ENCODE results near the gene SLC22A7. TPM values are rescaled to one million over a fixed set of nuclear protein-coding genes. Genes with fewer than 3 reads are reported as not detected.

The SLC22A7 gene
- total and polyA plus RNA-seq, 2 of the 8 experiments (the other 6 are each of a cell fraction or from before 2014, with no cell fraction given) = not detected

- H3K27ac ChIP-seq (ENCODE audit: low read depth, low read length) = no peak overlapping the region
- no peaks in the 10 kb centered on the region for H4K20me1 ChIP-seq (replicated peaks in 1 of 2; ENCODE audit: control insufficient read depth in 1 of 2, insufficient read depth in 2 of 2, low read length in 2 of 2)
- no peaks in the 10 kb centered on the region for H3K9me3 ChIP-seq (ENCODE audit: insufficient read depth in 2 of 2, low read depth in 1 of 2, low read length in 1 of 2)
- no peak overlapping the region for H2AFZ ChIP-seq (ENCODE audit: low read length)
- no peak overlapping the region for H3K14ac ChIP-seq (ENCODE audit: insufficient read length)
- no peak overlapping the region for H2BK20ac ChIP-seq (ENCODE audit: low read length)
- no peak overlapping the region for H3K4ac ChIP-seq (replicated peaks; ENCODE audit: insufficient read length, low read depth, low read length)
- no peaks in the 10 kb centered on the region for H3K23me2 ChIP-seq (ENCODE audit: low read depth, low read length)
- ChIA-PET CTCF (ENCODE audit: partially characterized antibody) (interaction anchor here (1.0 to 1.9 kb wide), 4 partner anchors 9 to 94 kb away, joined by 3 to 14 read pairs (median 4); no protein-coding TSS in a partner anchor), POLR2A (ENCODE audit: partially characterized antibody) (interaction anchor here (1.2 kb wide), 1 partner anchor 26 kb away, joined by 3 read pairs; the partner anchor contains the start of gene DNPH1)
- H3K4me2 ChIP-seq (ENCODE audit: insufficient read depth in 1 of 2, low read depth in 2 of 2, low read length in 2 of 2) = no peak overlapping the region
- H3K56ac ChIP-seq (replicated peaks; ENCODE audit: insufficient read length, low read depth, low read length) = no peak overlapping the region
- no peaks in the 10 kb centered on the region; a peak in 1 of 7 replicates for H3K27me3 ChIP-seq (replicated peaks in 1 of 4; ENCODE audit: control insufficient read depth in 3 of 4, extremely low read depth in 1 of 4, insufficient read depth in 3 of 4, low read length in 3 of 4)
- FAIRE-seq (no peak), DNase-seq (ENCODE audit: low read depth in 1 of 2, low spot score in 2 of 2) (peak in 1 of 2 experiments; percentile 40)
- no peak overlapping the region for H2BK15ac ChIP-seq (ENCODE audit: low read length)
- peaks cover 0 to 2% (median 0%) of the 10 kb centered on the region in 4 experiments; a peak in 2 of 7 replicates for H3K4me1 ChIP-seq (replicated peaks in 1 of 4; ENCODE audit: control insufficient read depth in 3 of 4, insufficient read depth in 4 of 4, low read length in 3 of 4)
- H3K4me3 ChIP-seq (ENCODE audit: extremely low read depth in 1 of 4, insufficient read depth in 2 of 4, low read depth in 3 of 4, low read length in 4 of 4) = no peak overlapping the region
- H3K36me3 ChIP-seq (ENCODE audit: control insufficient read depth in 2 of 4, insufficient read depth in 4 of 4, low read length in 3 of 4) = no peaks in the 10 kb centered on the region
- H4K5ac ChIP-seq (ENCODE audit: insufficient read length, low read depth, low read length) = no peak overlapping the region
- H2BK120ac ChIP-seq (replicated peaks; ENCODE audit: low read depth, low read length) = no peak overlapping the region
- H4K8ac ChIP-seq (ENCODE audit: extremely low read depth, insufficient read depth, low read length) = no peak overlapping the region
- H2BK5ac ChIP-seq (ENCODE audit: low read depth, low read length) = no peak overlapping the region
- no peak overlapping the region for H3K23ac ChIP-seq (ENCODE audit: insufficient read length)
- H2BK12ac ChIP-seq (ENCODE audit: low read depth, low read length) = no peak overlapping the region
- H3K9ac ChIP-seq (replicated peaks in 1 of 4; ENCODE audit: extremely low read depth in 1 of 4, low read depth in 3 of 4, low read length in 3 of 4) = no peak overlapping the region
- WGBS, 2 experiments (ENCODE audit: extremely low coverage in 1 of 2, insufficient coverage in 1 of 2, insufficient read length in 1 of 2, insufficient replicate concordance in 2 of 2, low coverage in 1 of 2, low lambda C conversion rate in 2 of 2, missing lambda C conversion rate in 1 of 2) = 90% methylated on average over 11 of the region's 11 CpGs; no CpG with 5 or more reads in 1 of the 2 experiments
- H2AK5ac ChIP-seq (ENCODE audit: low read depth, low read length) = no peak overlapping the region
- H3K79me1 ChIP-seq (ENCODE audit: low read depth, low read length) = no peaks in the 10 kb centered on the region
- H4K91ac ChIP-seq (replicated peaks; ENCODE audit: insufficient read length, low read length) = no peak overlapping the region
- H3K18ac ChIP-seq (ENCODE audit: extremely low read depth, low read length) = no peak overlapping the region
- no peaks in the 10 kb centered on the region for H3K79me2 ChIP-seq (ENCODE audit: control insufficient read depth in 1 of 2, insufficient read depth in 2 of 2, low read length in 2 of 2)
- TF ChIP-seq CBX5 (IDR thresholded peaks at IDR 0.05; ENCODE audit: low read depth, low read length) (no peak), BRCA1 (IDR thresholded peaks at IDR 0.05; ENCODE audit: low read depth, low read length) (no peak), PHF8 (conservative IDR thresholded peaks at IDR 0.05; ENCODE audit: low read depth, low read length) (no peak), SIN3A (conservative IDR thresholded peaks at IDR 0.05 in 1 of 2, IDR thresholded peaks at IDR 0.05 in 1 of 2; ENCODE audit: low read depth in 1 of 2, low read length in 2 of 2) (no peak), EGR1 (IDR thresholded peaks at IDR 0.05; ENCODE audit: borderline replicate concordance, low read depth, low read length) (no peak), HDAC6 (IDR thresholded peaks at IDR 0.05; ENCODE audit: low read depth, low read length) (no peak), TAF1 (IDR thresholded peaks at IDR 0.05; ENCODE audit: low read depth, low read length) (no peak), TCF12 (IDR thresholded peaks at IDR 0.05; ENCODE audit: low read depth, low read length) (no peak), SIRT6 (IDR thresholded peaks at IDR 0.05; ENCODE audit: low read length) (no peak), KDM5A (IDR thresholded peaks at IDR 0.05; ENCODE audit: low read length) (no peak), GABPA (IDR thresholded peaks at IDR 0.05; ENCODE audit: borderline replicate concordance, insufficient read depth, low read length) (no peak), GTF2F1 (IDR thresholded peaks at IDR 0.05; ENCODE audit: borderline replicate concordance, low read depth, low read length) (no peak), CBX8 (IDR thresholded peaks at IDR 0.05; ENCODE audit: borderline replicate concordance, low read depth, low read length) (no peak), CEBPB (IDR thresholded peaks at IDR 0.05; ENCODE audit: low read depth, low read length) (no peak)
These were observed 42.5 kb upstream of the SLC22A7 start for GRCh38 chr6:43255408-43256054.
